Hippocampal formation (tissue), 2 donors: ENCODE measurements around the gene COL27A1.

Source experiments
- DNase-seq, 2 donors: peaks; one replicate each; lab custom pipeline; 2025; lab: John Stamatoyannopoulos, UW

COL27A1 gene

DNA sequence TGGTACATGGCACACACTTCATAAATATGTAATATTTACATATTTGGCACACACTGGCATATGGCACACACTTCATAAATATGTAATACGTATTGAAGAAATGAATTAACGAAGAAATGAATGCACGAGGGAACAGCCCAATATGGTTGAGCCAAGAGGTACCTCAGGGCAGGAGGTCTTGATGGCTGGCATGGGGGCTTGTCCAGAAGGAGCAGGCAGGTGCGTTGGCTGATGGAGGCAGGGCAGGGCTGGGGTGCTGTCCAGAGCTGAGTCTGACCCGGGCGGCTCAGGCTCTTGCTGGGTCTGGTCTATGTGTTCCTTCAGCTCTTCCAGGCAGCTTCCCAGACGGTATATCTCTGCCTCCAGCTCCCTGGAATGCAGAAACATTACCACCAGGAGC, 206.2 kb downstream of the COL27A1 start:
- no peak for DNase-seq
